SW 1271 (cell line): Measurements from ENCODE around the gene OR10P1.
A peak's percentile ranks its signal among the peaks of the same experiment; 100 is the strongest.
"Not testable (repeated sequence)": the region's sequence is repeated elsewhere in the genome, so short reads cannot be mapped to it uniquely, and the experiment has no call there.

Experiments used
- DNase-seq, 2 experiments: peaks; one replicate each; lab custom pipeline; 2025; lab: John Stamatoyannopoulos, UW

OR10P1 gene, protein sequence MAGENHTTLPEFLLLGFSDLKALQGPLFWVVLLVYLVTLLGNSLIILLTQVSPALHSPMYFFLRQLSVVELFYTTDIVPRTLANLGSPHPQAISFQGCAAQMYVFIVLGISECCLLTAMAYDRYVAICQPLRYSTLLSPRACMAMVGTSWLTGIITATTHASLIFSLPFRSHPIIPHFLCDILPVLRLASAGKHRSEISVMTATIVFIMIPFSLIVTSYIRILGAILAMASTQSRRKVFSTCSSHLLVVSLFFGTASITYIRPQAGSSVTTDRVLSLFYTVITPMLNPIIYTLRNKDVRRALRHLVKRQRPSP

DNA sequence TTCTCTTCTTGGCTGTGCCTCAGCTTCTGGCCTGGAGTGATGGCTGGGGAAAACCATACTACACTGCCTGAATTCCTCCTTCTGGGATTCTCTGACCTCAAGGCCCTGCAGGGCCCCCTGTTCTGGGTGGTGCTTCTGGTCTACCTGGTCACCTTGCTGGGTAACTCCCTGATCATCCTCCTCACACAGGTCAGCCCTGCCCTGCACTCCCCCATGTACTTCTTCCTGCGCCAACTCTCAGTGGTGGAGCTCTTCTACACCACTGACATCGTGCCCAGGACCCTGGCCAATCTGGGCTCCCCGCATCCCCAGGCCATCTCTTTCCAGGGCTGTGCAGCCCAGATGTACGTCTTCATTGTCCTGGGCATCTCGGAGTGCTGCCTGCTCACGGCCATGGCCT is at the start of gene OR10P1:
Gene OR10P1, plus strand, starts transcription at position 40 of the 400 bp plus-strand sequence. Its CDS starts 0 bp downstream, at position 40.
- no peak for DNase-seq

DNA sequence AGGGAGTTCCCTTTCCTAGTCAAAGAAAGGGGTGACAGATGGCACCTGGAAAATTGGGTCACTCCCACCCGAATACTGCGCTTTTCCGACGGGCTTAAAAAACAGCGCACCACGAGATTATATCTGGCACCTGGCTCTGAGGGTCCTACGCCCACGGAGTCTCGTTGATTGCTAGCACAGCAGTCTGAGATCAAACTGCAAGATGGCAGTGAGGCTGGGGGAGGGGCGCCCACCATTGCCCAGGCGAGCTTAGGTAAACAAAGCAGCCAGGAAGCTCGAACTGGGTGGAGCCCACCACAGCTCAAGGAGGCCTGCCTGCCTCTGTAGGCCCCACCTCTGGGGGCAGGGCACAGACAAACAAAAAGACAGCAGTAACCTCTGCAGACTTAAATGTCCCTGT is 46.5 kb upstream of the OR10P1 start:
- not testable (repeated sequence) for DNase-seq

- no peak for DNase-seq
Measured at GRCh38 chr12:55607821-55608594, 28.7 kb upstream of the OR10P1 start.

DNA sequence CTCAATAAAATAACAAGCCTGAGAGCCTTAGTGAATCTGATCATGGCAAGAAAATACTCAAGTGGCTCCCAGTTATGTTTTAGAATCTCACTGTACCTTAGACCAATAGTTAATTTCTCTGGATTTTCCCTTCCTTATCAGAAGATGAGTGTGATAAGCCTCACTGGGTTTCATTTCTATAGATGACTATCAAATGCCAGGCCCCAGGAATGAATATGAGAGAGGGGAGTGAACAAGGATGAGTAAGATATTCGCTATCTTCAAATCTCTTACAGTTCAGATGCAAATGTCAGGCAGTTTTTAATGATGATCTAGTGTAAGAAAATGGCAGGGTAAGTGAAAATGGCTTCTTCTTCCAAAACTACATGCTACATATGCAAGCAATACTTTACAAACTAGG is 26.1 kb upstream of the OR10P1 start:
- no peak for DNase-seq

GRCh38 chr12:55612646-55613045 is 24.0 kb upstream of the OR10P1 start:
- DNase-seq, result no peak

- no peak for DNase-seq
Measured at GRCh38 chr12:55614764-55615163, 21.9 kb upstream of the OR10P1 start.

DNA sequence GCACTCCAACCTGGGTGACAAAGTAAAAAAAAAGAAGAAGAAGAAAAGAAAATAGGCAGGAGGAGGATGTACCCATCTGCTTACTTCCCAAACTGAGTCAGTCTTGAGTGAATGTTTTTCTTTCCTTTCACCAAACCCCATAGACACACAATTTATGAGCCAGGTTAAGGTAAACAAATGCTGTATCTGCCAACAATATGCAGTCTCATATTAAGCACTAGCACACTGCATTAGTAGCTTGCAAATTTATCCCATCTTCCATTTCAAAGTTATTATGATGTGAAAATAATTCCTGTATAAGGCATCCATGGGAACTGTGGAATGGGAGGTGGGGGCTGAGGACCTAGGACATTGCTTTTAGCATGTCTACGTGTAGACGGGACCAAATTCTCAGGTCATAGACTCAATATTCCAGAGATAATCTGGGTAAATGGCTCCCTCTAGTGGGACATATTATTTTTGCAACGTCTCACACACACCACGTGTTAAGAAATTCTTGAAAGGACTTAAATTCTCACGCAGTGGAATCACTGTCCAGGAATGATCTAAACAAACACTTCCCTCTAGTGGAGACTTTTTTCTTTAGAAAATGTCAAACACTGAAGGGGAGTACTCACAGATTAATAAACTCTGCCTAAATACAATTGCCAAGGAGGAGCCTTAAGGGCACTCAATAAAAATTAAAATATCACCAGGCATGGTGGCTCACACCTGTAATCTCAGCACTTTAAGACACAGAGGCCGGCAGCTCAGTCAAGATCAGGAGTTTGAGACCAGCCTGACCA is 17.1 kb upstream of the OR10P1 start:
- peak; percentile 78 to 89 for DNase-seq

GRCh38 chr12:55624056-55624455 is 12.6 kb upstream of the OR10P1 start:
- no peak for DNase-seq

GRCh38 chr12:55626154-55626553 is 10.5 kb upstream of the OR10P1 start:
- no peak for DNase-seq

- DNase-seq, result no peak
Measured at GRCh38 chr12:55629058-55629841, 7.4 kb upstream of the OR10P1 start.

GRCh38 chr12:55631056-55631455 is 5.6 kb upstream of the OR10P1 start:
- no peak for DNase-seq

GRCh38 chr12:55631733-55632132 is 5.0 kb upstream of the OR10P1 start:
- no peak for DNase-seq

DNA sequence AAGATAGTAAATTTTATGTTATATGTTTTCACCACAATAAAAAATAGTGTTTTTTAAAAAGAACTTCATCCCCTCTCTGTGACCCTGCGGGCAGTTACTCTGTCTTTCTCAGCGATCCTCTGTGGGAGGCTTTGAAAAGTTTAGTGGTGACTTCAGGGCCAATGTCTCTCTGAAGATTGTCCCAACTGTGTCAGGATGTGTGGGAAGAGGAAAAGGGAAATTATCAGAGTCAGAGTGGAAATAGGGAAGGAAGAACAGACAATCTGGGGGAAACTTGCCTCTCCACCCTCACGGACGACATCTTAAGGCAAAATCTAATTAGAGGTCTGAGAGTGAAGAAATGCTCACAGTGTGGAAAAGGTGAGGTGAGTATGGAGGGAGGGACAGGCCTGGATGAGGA is 3.5 kb upstream of the OR10P1 start:
- DNase-seq, result no peak

DNA sequence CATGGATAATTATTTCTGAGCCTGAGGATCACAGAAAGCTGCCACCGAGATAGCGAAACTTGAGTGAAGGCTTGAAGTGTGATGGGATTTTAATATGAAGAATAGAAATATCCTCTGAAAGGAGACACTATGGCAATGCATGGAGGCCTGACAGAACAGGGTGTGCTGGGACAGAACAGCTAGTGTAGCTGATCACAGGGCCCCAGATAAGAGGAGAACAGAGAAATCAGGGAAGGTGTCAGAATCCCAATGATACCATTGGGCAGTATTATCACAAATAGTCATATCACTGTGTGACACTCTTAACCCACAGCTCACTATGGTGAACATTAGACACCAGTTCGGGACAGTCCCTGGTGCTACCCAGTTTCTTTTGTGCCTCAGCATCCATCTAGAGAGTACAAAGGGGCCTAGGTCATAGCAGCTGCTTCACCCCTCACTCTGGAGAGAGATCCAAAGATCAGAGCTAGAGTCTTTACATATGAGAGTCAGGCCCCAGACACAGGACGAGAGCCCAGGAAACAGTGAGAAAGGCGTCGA is 506 bp upstream of the OR10P1 start:
- no peak for DNase-seq

- DNase-seq, result no peak
Measured at GRCh38 chr12:55637467-55637866, 775 bp downstream of the OR10P1 start.

GRCh38 chr12:55641595-55641994 is 4.9 kb downstream of the OR10P1 start:
- no peak for DNase-seq

GRCh38 chr12:55642267-55642666 is 5.6 kb downstream of the OR10P1 start:
- no peak for DNase-seq

DNA sequence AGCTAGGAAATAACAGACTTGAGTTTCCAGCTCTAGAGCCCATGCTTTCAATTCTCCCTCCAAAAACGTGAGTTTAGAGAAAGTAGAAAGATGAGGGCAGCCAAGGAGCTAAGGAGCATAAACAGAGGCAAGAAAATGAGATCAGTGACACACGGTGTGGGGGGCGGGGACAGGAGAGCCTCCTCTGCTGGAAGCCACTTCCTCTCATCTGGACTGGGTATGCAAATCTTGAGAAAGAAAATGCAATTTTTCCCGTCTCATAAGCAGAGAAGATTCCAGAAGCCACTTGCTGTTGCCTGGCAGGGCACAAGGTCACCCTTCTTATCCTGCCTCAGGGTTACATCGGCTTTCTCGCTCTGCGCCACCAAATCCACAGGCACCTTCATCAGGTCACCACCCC is 6.0 kb downstream of the OR10P1 start:
- DNase-seq, result no peak

GRCh38 chr12:55644591-55644990 is 7.9 kb downstream of the OR10P1 start:
- no peak for DNase-seq

GRCh38 chr12:55647027-55647426 is 10.3 kb downstream of the OR10P1 start:
- no peak for DNase-seq

DNA sequence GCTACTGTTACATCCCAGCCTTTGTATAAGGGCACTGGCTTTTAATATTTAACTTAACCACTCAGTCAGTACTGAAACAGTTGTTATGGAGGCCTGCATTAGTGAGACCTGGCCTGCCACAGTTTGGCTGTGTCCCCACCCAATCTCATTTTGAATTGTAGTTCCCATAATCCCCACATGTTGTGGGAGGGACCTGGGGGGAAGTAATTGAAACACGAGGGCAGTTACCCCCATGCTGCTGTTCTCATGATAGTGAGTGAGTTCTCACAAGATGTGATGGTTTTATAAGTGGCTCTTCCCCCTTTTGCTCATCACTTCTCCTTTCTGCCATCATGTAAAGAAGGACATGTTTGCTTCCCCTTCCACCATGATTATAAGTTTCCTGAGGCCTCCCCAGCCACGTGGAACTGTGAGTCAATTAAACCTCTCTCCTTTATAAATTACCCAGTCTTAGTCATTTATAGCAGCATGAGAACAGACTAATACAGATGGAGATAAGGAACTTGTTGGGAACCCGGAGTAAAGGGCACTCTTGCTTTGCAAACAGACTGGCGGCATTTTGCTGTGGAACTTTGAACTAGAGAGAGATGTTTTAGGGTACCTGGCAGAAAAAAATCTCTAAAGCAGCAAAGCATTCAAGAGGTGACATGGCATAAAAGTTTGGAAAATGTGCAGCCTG is 14.1 kb downstream of the OR10P1 start:
- DNase-seq, result not testable (repeated sequence)
